Measurements from ENCODE around the gene RBMY1F. TPM values are rescaled to one million over a fixed set of nuclear protein-coding genes. Genes with fewer than 3 reads are reported as not detected.

RBMY1F gene
- total RNA-seq: not detected in 2 replicates

GRCh38 chrY:22182823-22183222 is at the start of gene RBMY1F:
Gene RBMY1F, minus strand, starts transcription at chrY:22182923. Its CDS starts 1,954 bp downstream, at chrY:22180969.

Other genes starting within 250 kb of the RBMY1F start
- not detected in 2 replicates for gene RBMY1J, start 220.5 kb upstream of the RBMY1F start, total RNA-seq

All from nasal cavity respiratory epithelium epithelial cell of viscerocranial mucosa (primary cell).